Smooth muscle cell of the brain vasculature (primary cell): Measurements from ENCODE around the gene NATD1.
"Not testable (repeated sequence)": the region's sequence is repeated elsewhere in the genome, so short reads cannot be mapped to it uniquely, and the experiment has no call there.

Experiments
- DNase-seq: peaks from one replicate; pipeline ENCODE4 v3.0.0-alpha.2; 2012; ENCODE audit warnings: low read depth, low spot score

NATD1 gene

DNA sequence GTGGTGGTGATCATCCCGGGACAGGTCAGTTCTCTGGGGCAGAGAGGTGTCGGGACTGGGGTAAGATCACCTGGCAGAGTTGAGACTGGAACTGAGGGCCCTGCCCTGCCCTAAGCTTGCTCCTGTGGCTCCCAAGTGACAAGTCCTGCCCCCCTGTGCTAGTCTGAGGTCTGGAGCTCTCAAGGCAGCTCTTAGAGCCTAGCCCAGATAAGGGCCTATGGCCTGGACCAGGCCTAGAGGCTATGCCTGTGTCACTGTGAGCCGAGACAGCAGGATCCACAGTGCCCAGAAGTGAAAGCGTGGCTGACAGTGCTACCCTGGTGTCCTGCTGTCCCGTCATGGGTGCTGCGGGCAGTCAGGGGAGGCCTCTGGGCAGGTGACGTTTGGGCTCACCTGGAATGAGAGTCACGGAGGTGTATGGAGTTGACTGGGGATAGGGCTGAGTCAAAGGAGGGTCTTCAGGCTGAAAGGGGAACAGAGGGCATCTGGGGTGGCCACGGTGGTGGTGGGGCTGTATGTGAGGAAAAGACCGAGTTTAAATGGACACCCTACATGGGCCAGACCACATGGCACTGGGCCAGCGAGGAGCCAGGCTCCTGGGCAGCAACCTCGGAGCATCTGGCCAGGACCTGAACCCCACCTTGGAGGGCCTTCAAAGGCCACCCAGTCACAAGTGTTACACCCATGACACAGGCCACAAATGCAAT lies 5.5 kb downstream of the NATD1 start:
- no peak for DNase-seq

DNA sequence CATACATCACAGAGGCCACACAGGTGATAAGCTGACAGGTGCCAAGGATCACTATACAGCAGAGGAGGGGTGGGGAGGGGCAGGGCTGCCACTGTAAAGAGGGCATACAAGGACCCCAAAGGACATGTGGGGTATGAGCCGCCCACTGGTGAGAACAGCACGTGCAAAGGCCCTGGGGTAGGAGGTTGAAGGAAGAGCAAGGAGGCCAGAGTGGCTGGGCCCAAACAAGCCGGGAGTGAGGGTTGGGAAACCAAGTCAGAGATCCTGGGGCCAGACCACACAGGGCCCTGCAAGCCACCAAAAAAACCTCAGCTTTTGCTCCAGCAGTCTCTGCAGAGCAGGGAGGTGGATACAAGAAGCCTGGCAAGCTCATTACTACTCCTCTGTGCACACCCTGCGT lies 6.5 kb downstream of the NATD1 start:
- no peak for DNase-seq

DNA sequence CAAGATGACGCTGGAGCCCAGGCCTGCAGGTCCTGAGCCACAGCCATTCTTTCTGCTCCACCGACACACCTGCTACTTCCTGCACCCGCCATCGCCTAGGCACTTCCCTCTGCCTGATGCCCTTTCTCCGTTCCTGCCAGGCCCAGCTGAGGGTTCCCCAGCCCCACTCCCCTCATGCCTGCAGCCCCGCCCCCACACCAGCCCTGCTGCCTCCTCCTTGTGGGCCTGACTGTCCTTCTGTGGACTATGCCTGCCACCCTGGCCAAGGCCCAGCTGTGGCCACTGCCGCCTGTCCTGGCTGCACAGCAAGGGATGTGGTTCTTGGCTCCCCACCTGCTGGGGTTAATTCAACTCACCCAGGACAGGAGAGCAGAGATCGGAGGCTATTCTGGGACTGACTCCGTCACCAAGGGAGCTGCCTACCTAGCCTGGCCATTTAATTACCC lies 7.5 kb downstream of the NATD1 start:
- no peak for DNase-seq

DNA sequence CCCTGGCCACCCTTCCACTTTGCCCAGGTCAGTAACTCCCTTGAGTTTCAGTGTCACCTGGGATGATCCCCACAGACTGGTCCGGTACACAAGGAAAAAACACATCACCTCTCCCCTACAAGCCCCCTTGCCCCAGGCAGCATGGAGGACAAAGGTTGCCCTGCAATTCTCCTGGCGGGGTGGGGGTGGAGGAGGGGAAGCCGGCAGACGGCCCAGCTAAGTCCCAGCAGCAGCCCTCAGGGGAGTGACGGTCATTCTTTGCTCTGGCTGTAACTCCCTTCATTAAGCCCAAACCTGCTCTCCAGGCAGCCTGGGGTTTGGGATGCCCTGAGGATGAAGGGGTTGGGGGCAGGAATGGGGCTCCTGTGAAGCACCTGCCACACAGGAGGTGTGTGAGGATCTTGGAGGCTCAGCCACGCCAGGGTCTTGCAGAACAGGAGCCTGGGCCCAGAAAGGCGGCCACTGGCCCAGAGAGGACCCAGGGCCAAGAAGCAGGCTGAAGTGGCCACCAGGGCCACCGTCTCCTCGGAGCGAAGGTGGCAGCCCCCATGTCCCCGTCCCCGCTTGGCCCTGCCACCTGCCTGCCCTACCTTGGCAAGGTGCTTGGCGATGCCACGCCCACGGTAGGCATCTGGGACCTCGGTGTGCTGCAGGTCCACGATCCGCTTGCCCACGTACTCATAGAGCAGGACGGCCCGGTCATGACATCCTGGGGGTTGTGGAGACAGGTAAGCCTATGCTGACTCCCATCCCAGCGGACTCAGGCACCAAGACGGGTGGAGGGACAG lies 9.5 kb downstream of the NATD1 start:
- no peak for DNase-seq

DNA sequence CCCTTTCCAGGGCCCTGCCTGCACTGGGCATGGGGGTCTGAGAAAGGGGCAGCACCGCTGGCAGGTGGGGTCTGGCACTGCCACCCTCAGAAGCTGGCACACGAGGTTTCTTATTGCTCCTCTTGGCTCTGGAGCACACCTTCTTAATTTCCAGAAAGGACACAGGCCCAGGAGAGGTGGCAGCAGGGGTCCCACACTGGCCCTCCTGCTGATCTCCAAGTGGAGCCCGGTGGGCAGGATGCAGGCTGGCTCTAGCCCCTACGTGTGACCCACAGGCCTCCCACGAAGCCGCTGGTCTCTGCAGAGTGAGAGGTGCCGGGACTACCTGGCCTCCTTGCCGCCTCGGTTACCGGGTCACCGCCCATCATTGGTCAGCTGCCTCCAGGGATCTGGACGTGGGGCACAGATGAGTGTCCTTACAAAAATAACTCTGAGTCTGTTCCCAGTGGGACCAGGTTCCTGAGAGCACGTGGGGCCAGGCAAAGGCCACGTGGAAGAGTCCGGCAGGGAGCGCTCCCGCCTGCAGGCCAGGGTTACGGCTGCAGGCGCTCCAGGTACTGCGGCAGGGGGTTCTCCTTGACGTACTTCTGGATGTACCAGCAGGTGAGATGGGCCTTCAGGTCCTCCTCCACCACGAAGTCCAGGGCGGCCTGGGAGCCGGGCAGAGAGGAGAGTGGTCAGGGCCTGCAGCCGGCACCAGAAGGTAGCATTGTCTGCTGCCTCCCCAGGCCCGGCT lies 10.3 kb downstream of the NATD1 start:
- no peak for DNase-seq

DNA sequence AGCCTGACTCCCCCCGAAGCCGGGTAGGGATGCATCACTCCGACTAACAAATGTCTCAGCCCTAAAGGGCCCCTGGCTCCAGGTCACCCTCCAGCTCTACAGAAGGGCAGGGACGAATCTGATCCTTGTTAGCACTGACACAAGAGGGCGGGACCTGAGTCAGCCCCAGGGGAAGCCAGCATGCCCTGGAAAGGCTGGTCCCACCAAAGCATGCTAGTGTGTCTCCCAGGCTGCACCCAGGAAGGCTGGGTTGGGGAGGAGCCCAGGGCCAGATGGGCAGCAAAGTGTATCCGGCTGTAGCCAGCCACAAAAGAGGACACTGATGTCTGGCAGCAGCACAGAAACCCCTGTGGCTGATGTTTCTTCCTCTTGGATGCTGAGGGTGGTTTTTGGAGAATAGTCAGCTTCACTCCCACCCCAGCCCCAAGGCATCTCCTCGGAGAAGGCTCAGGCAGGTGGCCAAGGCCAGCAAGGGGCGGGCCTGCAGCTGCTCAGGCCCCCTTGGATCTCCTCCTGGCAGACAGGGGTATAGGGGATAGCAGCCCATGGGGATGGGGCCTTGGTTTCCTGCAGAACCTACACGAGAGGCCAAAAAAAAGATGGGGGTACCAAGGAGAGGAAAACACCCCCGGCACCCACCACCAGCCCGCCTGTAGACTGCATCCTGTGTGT lies 11.0 kb downstream of the NATD1 start:
- no peak for DNase-seq

DNA sequence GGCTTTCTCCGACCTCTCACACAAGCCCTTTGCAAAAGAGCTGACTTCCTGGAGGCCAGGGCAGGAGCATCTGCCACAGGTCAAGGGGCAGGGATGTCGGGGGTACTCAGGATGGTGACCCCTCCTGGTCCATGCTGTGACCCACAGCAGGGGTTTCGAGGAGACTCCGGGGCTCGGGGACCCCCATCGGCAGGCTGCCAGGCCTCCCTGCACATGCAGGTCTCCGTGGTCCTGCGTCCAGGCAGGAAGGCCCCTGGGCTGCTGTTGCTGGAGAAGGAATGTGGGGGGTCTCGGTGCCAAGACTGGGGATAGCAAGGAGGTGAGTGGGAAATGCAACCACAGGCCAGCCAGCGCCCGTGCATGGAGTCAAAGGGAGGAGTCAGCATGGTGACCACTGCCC lies 11.6 kb downstream of the NATD1 start:
- no peak for DNase-seq

DNA sequence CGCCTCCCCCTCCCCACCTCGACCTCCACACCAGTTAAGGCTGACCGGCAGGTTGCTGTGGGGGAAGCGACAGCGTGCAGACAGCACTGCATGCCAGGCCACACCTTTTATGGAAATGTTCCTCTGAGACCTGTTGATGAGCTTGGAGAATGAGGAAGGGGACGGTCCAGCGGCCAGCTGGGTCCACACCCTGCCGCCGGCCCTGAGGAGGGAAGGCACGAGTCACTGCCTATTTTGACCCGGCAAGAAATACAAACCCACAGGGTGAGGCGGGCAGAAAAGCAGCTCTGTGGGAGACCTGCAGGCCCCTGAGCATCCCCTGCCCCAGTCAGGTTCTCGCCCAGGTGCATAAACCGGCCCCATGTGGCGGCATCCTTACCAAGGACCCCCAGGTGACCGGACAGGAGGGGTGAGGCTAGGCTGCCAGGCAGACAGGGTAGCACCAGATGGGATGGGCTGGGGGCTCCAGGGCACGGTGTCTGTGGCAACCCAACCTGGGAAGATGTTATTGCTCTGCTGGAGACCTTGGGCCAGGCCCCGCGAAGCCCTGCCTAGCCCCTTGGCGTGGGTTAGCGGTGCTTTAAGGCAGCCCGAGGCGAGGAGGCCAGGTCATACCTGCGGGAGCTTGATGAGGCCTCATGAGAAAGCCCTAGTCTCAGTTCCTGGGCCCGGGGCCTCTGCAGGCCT lies 12.7 kb downstream of the NATD1 start:
- DNase-seq = no peak

DNA sequence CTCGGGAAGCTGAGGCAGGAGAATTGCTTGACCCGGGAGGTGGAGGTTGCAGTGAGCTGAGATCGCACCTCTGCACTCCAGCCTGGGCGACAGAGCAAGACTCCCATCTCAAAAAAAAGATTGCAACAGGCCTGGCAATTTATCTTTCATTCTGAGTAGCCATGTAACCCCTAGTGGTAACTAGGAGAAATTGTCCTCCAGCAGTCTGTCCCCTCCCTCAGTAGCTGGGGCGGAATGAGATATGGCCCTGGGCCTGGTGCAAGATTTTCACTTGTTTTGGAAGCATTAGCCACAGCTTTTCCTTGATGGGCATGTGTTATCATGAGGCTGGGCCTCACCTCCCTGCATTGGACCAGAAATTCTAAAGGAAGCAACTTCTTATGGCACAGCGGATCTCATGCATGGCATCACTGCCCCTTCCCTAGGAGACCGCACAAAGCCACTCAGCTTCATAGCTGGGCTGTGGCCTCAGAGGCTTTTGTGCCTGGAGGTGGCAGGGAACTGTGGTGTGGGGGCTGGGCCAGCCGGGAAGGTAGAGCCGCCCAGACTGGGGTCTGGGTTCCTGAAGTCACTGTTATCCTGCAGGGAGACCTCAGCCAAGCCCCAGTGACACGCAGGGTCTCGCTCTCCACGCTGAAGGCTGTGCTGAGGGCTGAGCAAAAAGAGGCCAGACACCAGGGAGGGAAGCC lies 13.4 kb downstream of the NATD1 start:
- no peak for DNase-seq

DNA sequence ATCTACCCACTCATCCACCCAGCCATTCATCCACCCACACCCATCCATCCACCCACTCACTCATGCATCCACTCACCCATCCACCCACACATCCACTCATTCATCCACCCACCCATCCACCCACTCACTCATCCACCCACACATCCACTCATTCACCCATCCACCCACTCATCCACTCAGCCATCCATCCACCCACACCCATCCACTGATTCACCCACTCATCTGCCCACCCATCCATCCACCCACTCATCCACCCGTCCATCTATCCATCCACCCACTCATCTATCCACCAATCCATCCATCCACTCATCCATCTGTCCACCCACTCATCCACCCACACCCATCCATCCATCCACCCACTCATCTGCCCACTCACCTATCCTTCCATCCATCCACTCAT lies 17.3 kb downstream of the NATD1 start:
- DNase-seq = no peak

DNA sequence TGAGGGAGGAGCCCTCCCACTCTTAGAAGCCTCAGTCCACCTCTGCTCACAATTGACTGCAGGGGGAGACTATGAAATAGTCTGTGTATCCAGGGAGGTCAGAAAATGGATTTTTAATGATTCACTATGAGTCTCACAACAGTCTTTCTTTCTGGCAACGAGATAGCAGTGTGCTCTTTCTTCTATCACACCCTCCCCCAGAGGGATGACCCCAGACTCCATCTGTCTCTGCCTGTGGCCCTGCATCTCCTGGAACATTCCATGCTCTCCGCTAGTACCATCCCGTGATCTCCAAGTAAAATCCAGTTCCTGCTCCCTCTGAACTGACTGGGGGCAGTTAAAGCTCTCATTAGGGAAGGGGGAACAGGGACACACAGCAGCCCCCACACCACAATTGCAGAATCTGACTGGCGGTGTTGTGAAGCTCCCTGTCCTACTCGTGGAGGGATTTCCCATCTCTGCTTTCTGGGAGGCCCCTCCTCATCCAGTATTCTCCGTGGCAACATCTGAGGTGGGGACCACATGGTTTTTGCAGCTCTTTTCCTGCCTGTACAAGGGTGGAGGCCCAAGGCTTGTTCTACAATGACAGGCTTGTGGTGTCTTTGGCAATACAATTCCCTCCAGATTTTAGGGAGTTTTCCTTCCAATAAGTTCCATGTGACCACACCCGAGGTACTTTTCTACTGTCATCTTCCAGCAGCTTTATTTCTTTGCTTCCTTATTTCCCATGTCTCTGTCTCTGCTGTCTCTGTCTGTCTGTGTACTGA lies 19.4 kb downstream of the NATD1 start:
- no peak for DNase-seq

DNA sequence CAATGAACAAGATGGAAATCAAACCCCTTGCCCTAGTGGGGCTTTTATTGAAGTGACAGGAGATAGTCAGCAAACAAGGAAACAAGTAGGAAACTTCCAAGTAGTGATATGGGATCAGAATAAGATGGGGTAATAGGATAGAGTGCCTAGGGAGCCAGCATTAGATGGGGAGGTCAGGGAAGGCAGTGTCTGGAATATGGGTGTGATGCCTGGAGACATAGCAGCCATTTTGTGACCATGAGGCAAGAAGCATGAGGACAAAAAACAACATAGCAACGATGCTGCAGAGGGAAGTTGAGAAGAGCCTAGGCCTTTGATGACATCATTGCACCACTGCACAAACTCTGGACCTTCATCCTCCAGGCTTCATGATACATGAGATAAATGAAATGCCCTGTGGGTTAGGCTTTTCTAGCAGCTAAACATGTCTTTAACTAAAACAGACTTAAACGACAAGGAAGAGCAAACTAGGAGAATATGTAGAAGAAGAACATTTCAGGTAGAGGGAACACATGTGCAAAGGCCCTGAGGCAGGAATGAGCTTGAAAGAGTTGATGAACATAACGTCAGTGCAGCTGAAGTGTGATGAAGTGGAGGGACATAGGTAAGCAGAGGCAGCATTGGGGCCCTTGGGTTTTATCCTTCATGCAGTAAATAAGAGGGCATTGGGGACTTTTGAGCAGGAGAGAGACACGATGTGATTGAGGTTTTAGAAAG lies 21.0 kb downstream of the NATD1 start:
- no peak for DNase-seq

DNA sequence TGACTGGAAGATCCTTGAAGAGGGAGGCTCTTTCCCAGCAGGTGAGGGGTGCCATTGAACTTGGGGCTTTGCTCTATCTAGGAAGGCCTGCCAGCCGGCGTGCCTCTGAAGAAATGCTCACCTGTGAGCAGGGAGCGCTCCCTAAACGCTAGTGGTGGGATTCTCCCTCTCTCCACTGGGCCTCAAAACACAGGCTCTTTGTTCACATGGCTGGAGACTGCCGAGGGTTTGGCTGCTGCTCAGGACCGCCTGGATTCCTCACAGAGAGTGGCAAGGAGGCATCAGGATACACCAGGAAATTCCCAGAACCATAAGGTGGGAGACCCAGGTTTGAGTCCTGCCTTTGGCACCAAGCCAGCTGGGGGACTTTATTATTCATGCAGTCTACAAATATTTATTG lies 21.7 kb downstream of the NATD1 start:
- no peak for DNase-seq

DNA sequence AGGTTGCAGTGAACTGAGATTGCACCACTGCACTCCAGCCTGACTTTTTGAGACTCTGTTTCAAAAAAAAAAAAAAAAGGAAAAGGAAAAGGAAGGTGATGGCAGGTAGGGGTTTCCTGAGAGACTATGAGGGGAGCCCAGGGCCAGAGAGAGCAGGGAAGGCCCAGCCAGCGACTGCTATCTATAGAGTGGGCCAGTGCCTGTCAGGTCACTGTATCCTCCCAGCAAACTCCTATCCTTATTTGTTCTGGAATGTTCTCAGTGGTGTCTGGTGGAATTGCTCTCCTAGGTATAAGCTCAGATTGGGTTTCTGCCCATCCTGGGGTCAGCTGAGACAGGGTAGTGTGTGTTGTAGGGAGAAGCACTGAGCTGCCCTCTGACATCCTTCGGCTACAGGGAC lies 24.4 kb downstream of the NATD1 start:
- DNase-seq = no peak

DNA sequence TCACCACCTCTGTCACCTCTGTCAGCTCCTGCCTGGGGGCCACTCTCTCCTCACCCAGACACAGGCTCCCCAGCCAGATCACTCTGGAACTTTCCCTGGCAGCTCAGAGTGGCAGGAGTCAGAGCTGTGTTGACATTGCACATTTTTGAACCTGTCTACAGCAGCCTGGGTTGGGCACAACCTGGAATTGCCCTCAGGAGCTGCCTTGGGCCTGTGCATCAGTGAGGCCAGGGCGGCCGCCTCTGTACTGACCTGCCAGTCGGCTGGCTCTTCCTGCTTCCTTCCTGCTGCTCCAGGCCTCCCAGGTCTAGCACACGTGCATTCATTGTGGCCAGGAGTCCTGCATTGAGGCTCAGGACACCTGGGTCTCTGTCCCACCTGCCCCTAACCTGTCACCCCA lies 25.1 kb downstream of the NATD1 start:
- no peak for DNase-seq

DNA sequence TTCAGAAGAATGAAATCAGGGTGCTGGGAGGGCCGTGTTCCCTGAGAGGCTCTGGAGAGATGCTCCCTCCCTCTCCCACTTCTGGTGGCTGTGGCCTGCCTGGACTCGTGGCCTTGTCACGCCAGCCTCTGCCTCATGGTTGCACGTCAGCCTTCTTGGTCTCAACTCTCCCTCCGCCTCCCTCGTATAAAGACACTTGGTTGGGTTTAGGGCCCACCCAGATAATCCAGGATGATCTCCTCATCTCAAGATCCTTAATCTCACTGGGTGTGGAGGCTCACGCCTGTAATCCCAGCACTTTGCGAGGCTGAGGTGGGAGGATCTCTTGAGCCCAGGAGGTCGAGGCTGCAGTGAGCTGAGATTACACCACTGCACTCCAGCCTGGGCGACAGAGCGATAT lies 25.9 kb downstream of the NATD1 start:
- DNase-seq = not testable (repeated sequence)

DNA sequence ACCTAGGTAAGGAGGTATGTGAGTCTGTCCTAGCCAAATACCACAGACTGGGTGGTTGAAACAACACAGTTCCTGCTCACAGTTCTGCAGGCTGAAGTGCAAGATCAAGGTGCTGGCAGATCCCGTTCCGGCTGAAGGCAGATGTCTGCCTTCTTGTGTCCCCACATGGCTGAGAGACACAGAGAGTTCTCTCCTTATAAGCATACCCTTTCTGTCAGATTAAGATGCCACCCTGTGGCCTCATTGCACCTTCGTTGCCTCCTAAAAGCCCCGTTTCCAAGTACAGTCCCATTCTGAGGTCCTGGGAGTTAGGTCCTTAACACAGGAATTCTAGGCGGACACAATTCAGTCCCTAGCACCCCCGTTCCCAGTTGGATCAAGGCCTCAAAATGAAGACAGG lies 30.1 kb downstream of the NATD1 start:
- no peak for DNase-seq

DNA sequence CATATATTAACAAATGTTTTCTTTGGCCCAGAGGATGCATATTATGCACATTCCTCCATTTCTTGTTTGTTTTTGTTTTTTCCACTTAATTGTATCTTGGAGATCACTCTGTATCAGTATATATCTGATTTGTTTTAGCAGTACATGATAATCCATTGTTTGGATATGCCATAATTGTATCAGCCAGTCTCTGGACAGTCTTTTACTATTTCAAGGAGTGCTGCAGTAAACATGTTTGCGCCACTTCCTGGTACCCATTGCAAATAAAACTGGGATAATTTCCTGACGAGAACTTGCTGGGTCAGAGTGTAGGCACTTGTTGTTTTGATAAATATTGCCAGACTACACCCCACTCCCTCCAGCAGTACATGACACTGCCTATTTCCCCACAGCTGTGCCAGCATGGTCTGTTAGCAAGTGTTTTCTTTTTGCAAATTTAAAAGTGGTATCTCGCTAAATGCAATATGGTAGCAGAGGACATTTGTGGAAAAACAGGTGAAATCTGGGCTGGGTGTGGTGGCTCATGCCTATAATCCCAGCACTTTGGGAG lies 34.3 kb downstream of the NATD1 start:
- no peak for DNase-seq

DNA sequence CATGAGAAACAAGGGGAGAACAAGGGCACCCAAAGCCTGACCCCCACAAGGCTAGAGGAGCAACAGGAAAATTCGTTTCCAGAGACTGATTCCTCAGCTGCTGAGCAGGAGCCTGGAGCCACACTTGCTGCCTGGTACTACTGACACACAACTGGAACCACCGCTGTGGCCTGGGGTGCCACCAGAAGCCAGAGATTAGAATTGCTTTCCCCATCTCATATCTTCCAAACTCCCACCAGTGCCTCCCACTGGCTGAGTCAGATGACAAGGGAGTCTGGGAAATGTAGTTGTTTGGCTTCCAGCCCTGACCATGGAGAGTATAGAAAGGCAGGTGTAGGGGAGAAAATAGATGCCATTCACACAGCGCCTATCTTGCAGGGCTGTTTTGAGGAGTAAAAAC lies 35.1 kb downstream of the NATD1 start:
- no peak for DNase-seq
